GM18873 (cell line): ENCODE data around the gene ICE1.
"Not testable (repeated sequence)": the region's sequence is repeated elsewhere in the genome, so short reads cannot be mapped to it uniquely, and the experiment has no call there.

Experiments used
- ATAC-seq: cut with Tn5 transposase; IDR thresholded peaks from one replicate; pipeline ENCODE4 v1.9.1; 2021; ENCODE audit warnings: mild to moderate bottlenecking, moderate library complexity, moderate number of reproducible peaks; ENCODE audit not compliant: unreplicated experiment, low FRiP score

The ICE1 gene

GRCh38 chr5:5437227-5438172 lies 15.0 kb downstream of the ICE1 start:
- no peak for ATAC-seq

GRCh38 chr5:5451863-5452262 lies 29.4 kb downstream of the ICE1 start:
- ATAC-seq = no peak

- no peak for ATAC-seq
Measured at GRCh38 chr5:5453131-5453530, 30.7 kb downstream of the ICE1 start.

GRCh38 chr5:5454391-5454790 lies 31.9 kb downstream of the ICE1 start:
- ATAC-seq = no peak

GRCh38 chr5:5456858-5457257 lies 34.4 kb downstream of the ICE1 start:
- no peak for ATAC-seq

GRCh38 chr5:5460311-5460710 lies 37.8 kb downstream of the ICE1 start:
- no peak for ATAC-seq

- ATAC-seq = no peak
Measured at GRCh38 chr5:5461012-5461411, 38.5 kb downstream of the ICE1 start.

- ATAC-seq = no peak
Measured at GRCh38 chr5:5464036-5464715, 41.7 kb downstream of the ICE1 start.

GRCh38 chr5:5466227-5466626 lies 43.8 kb downstream of the ICE1 start:
- ATAC-seq = no peak

GRCh38 chr5:5467737-5468136 lies 45.3 kb downstream of the ICE1 start:
- ATAC-seq = no peak

GRCh38 chr5:5470933-5471332 lies 48.5 kb downstream of the ICE1 start:
- ATAC-seq = no peak

- no peak for ATAC-seq
Measured at GRCh38 chr5:5473226-5473625, 50.7 kb downstream of the ICE1 start.

GRCh38 chr5:5474961-5475360 lies 52.5 kb downstream of the ICE1 start:
- ATAC-seq = no peak

- no peak for ATAC-seq
Measured at GRCh38 chr5:5475975-5476374, 53.5 kb downstream of the ICE1 start.

- not testable (repeated sequence) for ATAC-seq
Measured at GRCh38 chr5:5479578-5479977, 57.1 kb downstream of the ICE1 start.

- ATAC-seq = no peak
Measured at GRCh38 chr5:5480481-5481111, 58.1 kb downstream of the ICE1 start.

GRCh38 chr5:5481206-5481605 lies 58.7 kb downstream of the ICE1 start:
- ATAC-seq = no peak

GRCh38 chr5:5481633-5482032 lies 59.2 kb downstream of the ICE1 start:
- no peak for ATAC-seq

- no peak for ATAC-seq
Measured at GRCh38 chr5:5483350-5483749, 60.9 kb downstream of the ICE1 start.

GRCh38 chr5:5483880-5484598 lies 61.6 kb downstream of the ICE1 start:
- no peak for ATAC-seq

GRCh38 chr5:5486122-5486521 lies 63.6 kb downstream of the ICE1 start:
- ATAC-seq = no peak
